Activated effector memory CD4-positive, alpha-beta T cell treated with Interleukin-2 at 50 U/mL for 16 hours (primary cell): ENCODE measurements around the gene RABEP2.
A peak's percentile ranks its signal among the peaks of the same experiment; 100 is the strongest.
"Not testable (repeated sequence)": the region's sequence is repeated elsewhere in the genome, so short reads cannot be mapped to it uniquely, and the experiment has no call there.

Experiments used
- DNase-seq: peaks from one replicate; pipeline ENCODE4 v3.0.0-alpha.2; 2020

RABEP2 gene

DNA sequence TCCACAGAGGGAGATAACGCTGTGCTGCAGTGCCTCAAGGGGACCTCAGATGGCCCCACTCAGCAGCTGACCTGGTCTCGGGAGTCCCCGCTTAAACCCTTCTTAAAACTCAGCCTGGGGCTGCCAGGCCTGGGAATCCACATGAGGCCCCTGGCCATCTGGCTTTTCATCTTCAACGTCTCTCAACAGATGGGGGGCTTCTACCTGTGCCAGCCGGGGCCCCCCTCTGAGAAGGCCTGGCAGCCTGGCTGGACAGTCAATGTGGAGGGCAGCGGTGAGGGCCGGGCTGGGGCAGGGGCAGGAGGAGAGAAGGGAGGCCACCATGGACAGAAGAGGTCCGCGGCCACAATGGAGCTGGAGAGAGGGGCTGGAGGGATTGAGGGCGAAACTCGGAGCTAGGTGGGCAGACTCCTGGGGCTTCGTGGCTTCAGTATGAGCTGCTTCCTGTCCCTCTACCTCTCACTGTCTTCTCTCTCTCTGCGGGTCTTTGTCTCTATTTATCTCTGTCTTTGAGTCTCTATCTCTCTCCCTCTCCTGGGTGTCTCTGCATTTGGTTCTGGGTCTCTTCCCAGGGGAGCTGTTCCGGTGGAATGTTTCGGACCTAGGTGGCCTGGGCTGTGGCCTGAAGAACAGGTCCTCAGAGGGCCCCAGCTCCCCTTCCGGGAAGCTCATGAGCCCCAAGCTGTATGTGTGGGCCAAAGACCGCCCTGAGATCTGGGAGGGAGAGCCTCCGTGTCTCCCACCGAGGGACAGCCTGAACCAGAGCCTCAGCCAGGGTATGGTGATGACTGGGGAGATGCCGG lies 7.5 kb upstream of the RABEP2 start:
- no peak for DNase-seq

- no peak for DNase-seq
These were observed 6.8 kb upstream of the RABEP2 start, which contains the start of gene CD19 for GRCh38 chr16:28931801-28932225. Gene CD19, plus strand, starts transcription at chr16:28931971. Its CDS starts 30 bp downstream, at chr16:28932001.

GRCh38 chr16:28930652-28931051 lies 5.6 kb upstream of the RABEP2 start:
- DNase-seq = no peak

- DNase-seq = no peak
These were observed 5.2 kb upstream of the RABEP2 start for GRCh38 chr16:28930203-28930602.

DNA sequence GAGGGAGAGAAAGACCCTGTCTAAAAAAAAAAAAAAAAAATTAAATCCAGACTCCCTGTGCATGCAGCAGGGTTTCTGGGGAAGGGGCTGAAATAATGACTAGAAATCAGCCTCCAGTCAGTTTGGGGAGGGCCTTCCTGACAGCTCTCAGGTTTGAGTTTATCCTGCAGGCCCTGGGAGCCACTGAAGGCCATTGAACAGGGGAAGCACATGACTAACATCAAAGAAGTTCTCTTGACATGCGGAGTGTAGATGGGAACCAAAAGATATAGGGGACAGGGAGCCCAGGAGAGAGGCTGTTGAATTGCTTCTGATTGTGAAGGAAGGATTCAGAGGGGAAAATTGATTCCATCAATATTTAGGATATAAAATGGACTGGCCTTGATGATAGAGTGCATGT lies 2.8 kb upstream of the RABEP2 start:
- DNase-seq = no peak

DNA sequence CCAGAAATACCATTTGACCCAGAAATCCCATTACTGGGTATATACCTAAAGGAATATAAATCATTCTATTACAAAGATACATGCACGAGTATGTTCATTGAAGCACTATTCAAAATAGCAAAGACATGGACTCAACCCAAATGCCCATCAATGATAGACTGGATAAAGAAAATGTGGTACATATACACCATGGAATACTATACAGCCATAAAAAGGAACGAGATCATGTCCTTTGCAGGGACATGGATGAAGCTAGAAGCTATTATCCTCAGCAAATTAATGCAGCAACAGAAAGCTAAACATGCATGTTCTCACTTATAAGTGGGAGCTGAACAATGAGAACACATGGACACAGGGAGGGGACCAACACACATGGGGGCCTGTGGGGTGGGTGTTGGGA lies 1.2 kb upstream of the RABEP2 start:
- not testable (repeated sequence) for DNase-seq

- DNase-seq = peak; percentile 72
These were observed 569 bp upstream of the RABEP2 start for GRCh38 chr16:28925386-28926228.

GRCh38 chr16:28924399-28924761 lies 658 bp downstream of the RABEP2 start:
- DNase-seq = no peak

- DNase-seq = no peak
These were observed 1.2 kb downstream of the RABEP2 start for GRCh38 chr16:28923652-28924398.

- no peak for DNase-seq
These were observed 1.8 kb downstream of the RABEP2 start for GRCh38 chr16:28923231-28923587.

DNA sequence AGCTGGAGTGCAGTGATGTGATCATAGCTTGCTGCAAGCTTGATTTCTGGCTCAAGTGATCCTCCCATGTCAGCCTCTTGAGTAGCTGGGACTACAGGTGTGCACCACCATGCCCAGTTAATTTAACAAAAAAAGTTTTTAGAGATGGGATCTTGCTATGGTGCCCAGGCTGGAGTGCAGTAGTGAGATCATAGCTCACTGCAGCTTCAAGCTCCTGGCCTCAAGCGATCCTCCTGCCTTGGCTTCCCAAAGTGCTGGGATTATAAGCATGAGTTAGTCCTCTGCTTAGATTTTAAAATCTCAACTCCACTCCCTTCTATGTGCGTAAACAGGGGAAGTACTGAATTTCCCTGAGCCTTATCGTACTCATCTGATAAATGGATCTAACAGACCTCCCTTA lies 6.3 kb downstream of the RABEP2 start:
- DNase-seq = no peak

DNA sequence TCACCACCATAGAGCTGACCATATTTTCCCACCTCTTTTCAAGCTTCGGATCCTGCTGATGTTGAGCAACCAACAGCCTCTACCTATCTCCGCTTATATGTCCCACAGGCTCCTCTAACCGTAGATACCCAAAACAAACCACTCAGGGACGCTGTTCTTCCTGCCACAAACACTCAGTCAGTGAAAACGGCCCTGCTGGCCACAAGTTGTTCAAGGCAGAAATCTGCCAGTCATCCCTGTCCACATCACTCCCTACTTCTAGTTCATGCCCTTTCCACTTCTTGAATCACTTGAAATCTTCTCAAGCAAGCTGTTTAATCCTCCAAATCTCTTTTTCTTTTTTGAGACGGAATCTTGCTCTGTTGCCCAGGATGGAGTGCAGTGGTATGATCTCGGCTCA lies 7.9 kb downstream of the RABEP2 start:
- DNase-seq = no peak

- DNase-seq = no peak
These were observed 9.9 kb downstream of the RABEP2 start for GRCh38 chr16:28915181-28915580.

DNA sequence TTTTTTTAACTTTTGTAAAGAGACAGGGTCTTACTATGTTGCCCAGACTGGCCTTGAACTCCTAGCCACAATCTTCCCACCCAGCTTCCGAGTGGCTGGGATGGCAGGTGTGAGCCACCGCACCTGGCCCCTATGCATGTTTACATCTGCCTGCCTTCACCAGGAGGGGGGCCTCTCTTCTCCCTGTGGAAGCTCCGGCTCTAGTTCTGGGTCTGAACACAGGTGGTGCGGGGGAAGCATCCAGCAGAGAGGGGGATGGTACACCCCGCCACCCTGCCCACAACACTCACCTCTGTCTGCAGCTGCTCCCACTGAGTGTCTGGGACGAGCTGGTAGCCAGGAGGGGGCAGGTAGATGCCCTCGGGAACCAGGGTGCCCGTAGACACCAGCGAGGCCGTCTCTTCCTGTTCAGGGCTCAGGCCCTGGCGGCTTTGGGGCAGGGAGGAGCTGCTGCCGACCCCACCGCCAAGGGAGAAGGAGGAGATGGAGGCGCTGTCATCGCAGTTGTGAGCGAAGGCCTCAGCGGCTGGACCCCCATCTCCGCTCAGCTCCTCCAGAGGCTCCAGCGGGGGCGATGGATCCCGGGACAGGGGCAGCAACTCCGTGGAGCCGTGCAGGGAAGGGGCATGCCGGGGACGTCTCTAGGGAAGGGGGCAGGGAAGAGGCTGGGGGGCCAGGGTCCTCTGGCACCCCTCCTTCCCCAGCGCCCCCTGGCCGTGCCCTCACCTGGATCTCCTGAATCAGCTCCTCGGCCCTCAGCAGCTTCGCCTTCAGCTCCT lies 10.9 kb downstream of the RABEP2 start:
- no peak for DNase-seq

- no peak for DNase-seq
These were observed 12.5 kb downstream of the RABEP2 start for GRCh38 chr16:28912558-28912957.

GRCh38 chr16:28910086-28911031 lies 14.7 kb downstream of the RABEP2 start:
- no peak for DNase-seq

DNA sequence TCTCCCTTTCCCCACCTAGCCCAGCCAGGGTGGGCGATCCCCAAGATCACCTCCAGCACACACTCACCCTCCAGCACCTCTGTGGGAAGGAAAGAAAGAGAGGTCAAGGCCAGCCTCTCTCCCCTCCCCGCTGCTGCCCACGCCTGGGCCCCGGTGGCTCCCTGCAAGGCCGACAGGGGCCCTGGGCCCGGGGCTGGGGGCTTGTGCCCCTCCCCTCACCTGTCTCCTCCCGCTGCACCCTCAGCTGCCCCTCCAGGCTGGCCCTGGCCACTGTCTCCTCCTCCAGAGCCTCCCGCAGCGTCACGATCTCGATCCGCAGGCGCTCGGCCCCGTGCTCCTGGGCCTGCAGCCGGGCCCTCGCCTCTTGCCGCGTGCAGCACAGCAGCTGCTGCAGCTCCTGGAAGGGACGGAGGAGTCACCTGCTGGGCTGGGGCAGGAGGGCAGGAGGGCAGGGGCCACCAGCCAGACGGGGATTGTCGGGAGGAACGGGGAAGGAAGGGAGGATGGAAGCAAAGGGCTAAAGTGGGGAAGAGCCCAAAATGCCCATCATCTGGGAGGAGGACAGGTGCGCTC lies 19.2 kb downstream of the RABEP2 start:
- no peak for DNase-seq

GRCh38 chr16:28905229-28905754 lies 19.7 kb downstream of the RABEP2 start:
- DNase-seq = no peak

DNA sequence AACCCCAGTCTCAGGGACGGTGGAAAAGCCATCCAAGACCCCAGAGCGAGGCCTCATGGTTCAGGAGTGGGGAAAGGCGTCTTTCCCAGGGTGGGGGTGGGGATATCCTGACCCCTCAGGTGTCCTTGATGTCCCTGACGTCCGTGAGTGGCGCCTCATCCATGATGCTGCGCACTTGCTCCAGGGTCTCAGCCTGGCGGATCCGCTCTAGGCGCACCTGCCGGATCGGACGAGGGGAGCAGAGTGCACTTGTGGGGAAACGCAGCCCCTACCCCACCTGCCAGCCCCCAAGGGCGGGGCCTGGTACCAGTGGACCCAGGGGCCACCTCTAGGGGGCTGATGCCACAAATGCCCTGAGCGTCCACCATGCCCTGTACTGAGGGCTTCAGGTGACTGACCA lies 20.2 kb downstream of the RABEP2 start:
- no peak for DNase-seq

- DNase-seq = no peak
These were observed 20.7 kb downstream of the RABEP2 start for GRCh38 chr16:28904363-28904762.
